Measurements from ENCODE around the gene USH2A. TPM values are rescaled to one million over a fixed set of nuclear protein-coding genes. Genes with fewer than 3 reads are reported as not detected.

The USH2A gene
- polyA plus RNA-seq, 1 of the 3 experiments (the other 2 are of a cell fraction) = under 0.01 TPM

GRCh38 chr1:215970406-215970805, 452.8 kb downstream of the USH2A start:
- Histone ChIP-seq H3K27ac (ENCODE audit: low read depth in 2 of 2, low read length in 1 of 2) (no peak overlapping the region), H3K9ac (no peak overlapping the region), H3K9me2 (no peaks in the 10 kb centered on the region), H3K4me1 (ENCODE audit: control insufficient read depth in 1 of 2, insufficient read depth in 2 of 2, low read depth in 1 of 2, low read length in 1 of 2) (peaks cover 0 to 2% of the 10 kb centered on the region in 2 experiments; a peak in 1 of 4 replicates), H4K20me1 (ENCODE audit: insufficient read depth) (no peaks in the 10 kb centered on the region), H3K4me2 (no peak overlapping the region), H3K9me3 (no peaks in the 10 kb centered on the region), H3F3A (replicated peaks; ENCODE audit: insufficient read depth) (no peaks in the 10 kb centered on the region), H2AFZ (ENCODE audit: low read depth) (no peak overlapping the region), H3K79me2 (ENCODE audit: insufficient read depth) (no peaks in the 10 kb centered on the region), H3K4me3 (ENCODE audit: low read depth in 2 of 2, low read length in 1 of 2) (no peak overlapping the region), H3K27me3 (ENCODE audit: insufficient read depth) (no peaks in the 10 kb centered on the region), H3K36me3 (replicated peaks in 1 of 2; ENCODE audit: control insufficient read depth in 1 of 2, insufficient read depth in 2 of 2, low read length in 1 of 2) (no peaks in the 10 kb centered on the region)
- 49% methylated on average over 6 of the region's 6 CpGs for WGBS (ENCODE audit: low lambda C conversion rate)
- ChIA-PET CTCF (interaction anchor here (1.3 kb wide), 1 partner anchor 251 kb away, joined by 3 read pairs; no protein-coding TSS in a partner anchor), POLR2A (no interaction called here)
- DNase-seq = no peak
- TF ChIP-seq SIN3A (IDR thresholded peaks at IDR 0.05; ENCODE audit: borderline replicate concordance, low read depth, low read length) (no peak), YY1 (IDR thresholded peaks at IDR 0.05; ENCODE audit: low read depth) (no peak), ELF1 (IDR thresholded peaks at IDR 0.05) (no peak), MEF2A (IDR thresholded peaks at IDR 0.05; ENCODE audit: borderline replicate concordance, low read depth) (no peak), PBX3 (IDR thresholded peaks at IDR 0.05) (no peak), RXRA (IDR thresholded peaks at IDR 0.05; ENCODE audit: borderline replicate concordance, low read depth) (no peak)

GRCh38 chr1:215963621-215964020, 459.6 kb downstream of the USH2A start:
- H3K9me3 ChIP-seq = no peaks in the 10 kb centered on the region
- CTCF ChIA-PET = no interaction called here
- 75% methylated on average over 9 of the region's 9 CpGs for WGBS (ENCODE audit: low lambda C conversion rate)
- no peaks in the 10 kb centered on the region for H3K9me2 ChIP-seq
- no peaks in the 10 kb centered on the region for H3F3A ChIP-seq (replicated peaks; ENCODE audit: insufficient read depth)
- H2AFZ ChIP-seq (ENCODE audit: low read depth) = no peak overlapping the region
- no peaks in the 10 kb centered on the region for H3K79me2 ChIP-seq (ENCODE audit: insufficient read depth)
- POLR2A ChIA-PET = interaction anchor here (1.1 kb wide), 1 partner anchor 291 kb away, joined by 3 read pairs; no protein-coding TSS in a partner anchor
- no peaks in the 10 kb centered on the region for H4K20me1 ChIP-seq (ENCODE audit: insufficient read depth)
- no peak overlapping the region for H3K9ac ChIP-seq
- no peaks in the 10 kb centered on the region for H3K36me3 ChIP-seq (replicated peaks in 1 of 2; ENCODE audit: control insufficient read depth in 1 of 2, insufficient read depth in 2 of 2, low read length in 1 of 2)
- TF ChIP-seq, protein P1, sequence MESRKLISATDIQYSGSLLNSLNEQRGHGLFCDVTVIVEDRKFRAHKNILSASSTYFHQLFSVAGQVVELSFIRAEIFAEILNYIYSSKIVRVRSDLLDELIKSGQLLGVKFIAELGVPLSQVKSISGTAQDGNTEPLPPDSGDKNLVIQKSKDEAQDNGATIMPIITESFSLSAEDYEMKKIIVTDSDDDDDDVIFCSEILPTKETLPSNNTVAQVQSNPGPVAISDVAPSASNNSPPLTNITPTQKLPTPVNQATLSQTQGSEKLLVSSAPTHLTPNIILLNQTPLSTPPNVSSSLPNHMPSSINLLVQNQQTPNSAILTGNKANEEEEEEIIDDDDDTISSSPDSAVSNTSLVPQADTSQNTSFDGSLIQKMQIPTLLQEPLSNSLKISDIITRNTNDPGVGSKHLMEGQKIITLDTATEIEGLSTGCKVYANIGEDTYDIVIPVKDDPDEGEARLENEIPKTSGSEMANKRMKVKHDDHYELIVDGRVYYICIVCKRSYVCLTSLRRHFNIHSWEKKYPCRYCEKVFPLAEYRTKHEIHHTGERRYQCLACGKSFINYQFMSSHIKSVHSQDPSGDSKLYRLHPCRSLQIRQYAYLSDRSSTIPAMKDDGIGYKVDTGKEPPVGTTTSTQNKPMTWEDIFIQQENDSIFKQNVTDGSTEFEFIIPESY (IDR thresholded peaks at IDR 0.05; ENCODE audit: borderline replicate concordance, low read depth) = no peak
- TF ChIP-seq ELF1 (IDR thresholded peaks at IDR 0.05) (no peak), RFX5 (IDR thresholded peaks at IDR 0.05; ENCODE audit: low read length) (no peak), GABPA (IDR thresholded peaks at IDR 0.05; ENCODE audit: low read depth) (no peak), USF2 (IDR thresholded peaks at IDR 0.05; ENCODE audit: borderline replicate concordance, low read depth, low read length) (no peak), IRF3 (IDR thresholded peaks at IDR 0.05; ENCODE audit: low read depth, low read length) (no peak), JUND (IDR thresholded peaks at IDR 0.05) (no peak), YY1 (IDR thresholded peaks at IDR 0.05; ENCODE audit: low read depth) (no peak), SMC3 (IDR thresholded peaks at IDR 0.05; ENCODE audit: low read depth, low read length) (no peak), GATA2 (CRISPR knock-in tag; IDR thresholded peaks at IDR 0.05) (no peak), RCOR1 (IDR thresholded peaks at IDR 0.05; ENCODE audit: low read length) (no peak)
- TF ChIP-seq, protein P2, sequence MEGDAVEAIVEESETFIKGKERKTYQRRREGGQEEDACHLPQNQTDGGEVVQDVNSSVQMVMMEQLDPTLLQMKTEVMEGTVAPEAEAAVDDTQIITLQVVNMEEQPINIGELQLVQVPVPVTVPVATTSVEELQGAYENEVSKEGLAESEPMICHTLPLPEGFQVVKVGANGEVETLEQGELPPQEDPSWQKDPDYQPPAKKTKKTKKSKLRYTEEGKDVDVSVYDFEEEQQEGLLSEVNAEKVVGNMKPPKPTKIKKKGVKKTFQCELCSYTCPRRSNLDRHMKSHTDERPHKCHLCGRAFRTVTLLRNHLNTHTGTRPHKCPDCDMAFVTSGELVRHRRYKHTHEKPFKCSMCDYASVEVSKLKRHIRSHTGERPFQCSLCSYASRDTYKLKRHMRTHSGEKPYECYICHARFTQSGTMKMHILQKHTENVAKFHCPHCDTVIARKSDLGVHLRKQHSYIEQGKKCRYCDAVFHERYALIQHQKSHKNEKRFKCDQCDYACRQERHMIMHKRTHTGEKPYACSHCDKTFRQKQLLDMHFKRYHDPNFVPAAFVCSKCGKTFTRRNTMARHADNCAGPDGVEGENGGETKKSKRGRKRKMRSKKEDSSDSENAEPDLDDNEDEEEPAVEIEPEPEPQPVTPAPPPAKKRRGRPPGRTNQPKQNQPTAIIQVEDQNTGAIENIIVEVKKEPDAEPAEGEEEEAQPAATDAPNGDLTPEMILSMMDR (IDR thresholded peaks at IDR 0.05) = no peak
- H3K27me3 ChIP-seq (ENCODE audit: insufficient read depth) = no peaks in the 10 kb centered on the region
- DNase-seq = no peak
- H3K4me2 ChIP-seq = no peak overlapping the region
- H3K4me1 ChIP-seq (ENCODE audit: control insufficient read depth in 1 of 2, insufficient read depth in 2 of 2, low read depth in 1 of 2, low read length in 1 of 2) = peaks cover 0 to 6% of the 10 kb centered on the region in 2 experiments; a peak in 2 of 4 replicates
- no peak overlapping the region for H3K27ac ChIP-seq (ENCODE audit: low read depth in 2 of 2, low read length in 1 of 2)
- no peak overlapping the region for H3K4me3 ChIP-seq (ENCODE audit: low read depth in 2 of 2, low read length in 1 of 2)
